Measurements from ENCODE around the gene RYR2. TPM values are rescaled to one million over a fixed set of nuclear protein-coding genes. Genes with fewer than 3 reads are reported as not detected.

RYR2 gene
- total and polyA plus RNA-seq, 9 of the 15 experiments (the other 6 are each of a cell fraction or from before 2014, with no cell fraction given) = 0.03 to 0.42 (median 0.14) TPM

- no peaks in the 10 kb centered on the region for H4K20me1 ChIP-seq (replicated peaks; ENCODE audit: control insufficient read depth, insufficient read depth, low read length)
- BruUV-seq (replicated peaks) = no TSS peak
- CTCF ChIA-PET (ENCODE audit: low intra/inter-chr PET ratio) = no interaction called here
- H2AFZ ChIP-seq (ENCODE audit: low read depth, low read length) = no peak overlapping the region
- TF ChIP-seq E2F1 (CRISPR knock-in tag; IDR thresholded peaks at IDR 0.05) (no peak), ZNF318 (IDR thresholded peaks at IDR 0.05; ENCODE audit: borderline replicate concordance in 1 of 2, low read depth in 1 of 2) (no peak), MBD1 (CRISPR knock-in tag; IDR thresholded peaks at IDR 0.05) (no peak), ZNF175 (CRISPR knock-in tag; IDR thresholded peaks at IDR 0.05; ENCODE audit: low read depth) (no peak), TAF1 (IDR thresholded peaks at IDR 0.05; ENCODE audit: control insufficient read depth, extremely low read depth, insufficient read depth, low read length, severe bottlenecking) (no peak), YY1 (IDR thresholded peaks at IDR 0.05; ENCODE audit: borderline replicate concordance in 1 of 3, control insufficient read depth in 1 of 3, extremely low read depth in 1 of 3, insufficient read depth in 3 of 3, insufficient read length in 1 of 3, insufficient replicate concordance in 2 of 3, low read depth in 1 of 3, low read length in 2 of 3) (no peak)
- no peaks in the 10 kb centered on the region for H3K36me3 ChIP-seq (ENCODE audit: control insufficient read depth, insufficient read depth, low read length)
- in situ Hi-C loops (cut with MboI) = no loop called here
- H3K9me3 ChIP-seq (replicated peaks; ENCODE audit: control insufficient read depth, insufficient read depth, low read depth, low read length) = 0 out of 2 replicates have a peak, but pooled peaks cover 3% of the 10 kb centered on the region
- ATAC-seq = no peak
- no peaks in the 10 kb centered on the region for H3K79me2 ChIP-seq (ENCODE audit: control insufficient read depth, insufficient read depth, low read length)
- DNase-seq (ENCODE audit: extremely low read depth in 1 of 4, low spot score in 3 of 4) = no peak
- no peaks in the 10 kb centered on the region for H3K4me1 ChIP-seq (replicated peaks in 1 of 2; ENCODE audit: control insufficient read depth in 2 of 2, insufficient read depth in 2 of 2, low read length in 2 of 2)
- no peak overlapping the region for H3K9ac ChIP-seq (ENCODE audit: insufficient read depth in 1 of 2, low read depth in 2 of 2, low read length in 2 of 2)
- no peak overlapping the region for H3K4me2 ChIP-seq (ENCODE audit: insufficient read depth, low read length)
- no peak overlapping the region for H3K27ac ChIP-seq (ENCODE audit: extremely low read depth, low read depth, low read length)
- POLR2A ChIA-PET = no interaction called here
- no peaks in the 10 kb centered on the region for H3K9me1 ChIP-seq (ENCODE audit: control insufficient read depth, insufficient read depth, low read length)
- WGBS (ENCODE audit: insufficient coverage, low coverage, missing lambda C conversion rate) = 0% methylated on average over 2 of the region's 2 CpGs
- no peaks in the 10 kb centered on the region for H3K27me3 ChIP-seq (ENCODE audit: control insufficient read depth in 2 of 2, insufficient read depth in 2 of 2, low read length in 2 of 2)
- no peak overlapping the region for H3K4me3 ChIP-seq
- no peak for FAIRE-seq
- intact Hi-C loops (cut with micrococcal nuclease) = no loop called here
Observed at GRCh38 chr1:237471956-237472355, 430.0 kb downstream of the RYR2 start.
